ENCODE measurements around the gene TMEM109. TPM values are rescaled to one million over a fixed set of nuclear protein-coding genes. Genes with fewer than 3 reads are reported as not detected.

The TMEM109 gene
- total RNA-seq, 1 donor from 2014 or later, result 7.6 TPM

DNA sequence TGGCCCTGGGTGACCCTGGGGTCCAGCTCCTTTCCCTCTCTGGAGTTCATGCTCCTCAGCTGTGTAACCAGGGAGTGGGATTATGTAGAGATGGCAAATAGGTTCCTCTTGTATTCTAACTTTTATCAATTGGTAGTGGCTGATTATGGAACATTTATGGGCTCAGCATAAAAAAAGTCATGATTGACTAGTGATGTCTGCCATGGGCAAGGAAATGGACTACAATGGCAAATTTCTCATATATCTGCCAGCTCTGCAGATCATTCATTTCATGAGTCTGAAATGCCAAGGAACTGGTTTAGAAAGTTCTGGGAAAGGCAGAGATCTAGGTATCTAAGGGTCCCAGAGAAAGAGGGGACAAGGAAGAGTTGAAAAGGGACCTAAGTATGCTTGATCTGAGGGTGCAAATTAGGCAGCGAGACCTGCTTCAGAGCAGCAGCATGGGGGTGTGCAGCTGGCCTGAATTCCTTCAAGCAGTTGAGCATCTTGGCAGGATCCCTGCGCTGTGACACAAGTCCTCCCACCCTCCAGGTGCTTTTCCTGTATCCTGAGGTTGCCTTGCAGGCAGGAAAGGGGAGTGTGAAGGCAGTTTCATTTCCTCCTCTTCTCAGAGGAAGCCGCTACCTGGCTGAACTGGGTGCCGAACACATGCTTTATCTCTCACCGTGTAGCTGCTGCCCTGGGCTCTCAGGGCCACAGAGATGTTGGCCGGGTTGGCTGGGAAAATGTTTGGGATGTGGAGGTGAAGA is 27.6 kb downstream of the TMEM109 start:
- no peak overlapping the region for H3K4me3 ChIP-seq (ENCODE audit: low read depth, low read length)
- FAIRE-seq (no peak), DNase-seq (ENCODE audit: low read depth) (no peak)
- H3K36me3 ChIP-seq (ENCODE audit: control insufficient read depth, insufficient read depth, low read length), result no peaks in the 10 kb centered on the region
- no peaks in the 10 kb centered on the region for H3K27me3 ChIP-seq (ENCODE audit: control insufficient read depth, insufficient read depth, low read length)
- TF ChIP-seq, protein P1, sequence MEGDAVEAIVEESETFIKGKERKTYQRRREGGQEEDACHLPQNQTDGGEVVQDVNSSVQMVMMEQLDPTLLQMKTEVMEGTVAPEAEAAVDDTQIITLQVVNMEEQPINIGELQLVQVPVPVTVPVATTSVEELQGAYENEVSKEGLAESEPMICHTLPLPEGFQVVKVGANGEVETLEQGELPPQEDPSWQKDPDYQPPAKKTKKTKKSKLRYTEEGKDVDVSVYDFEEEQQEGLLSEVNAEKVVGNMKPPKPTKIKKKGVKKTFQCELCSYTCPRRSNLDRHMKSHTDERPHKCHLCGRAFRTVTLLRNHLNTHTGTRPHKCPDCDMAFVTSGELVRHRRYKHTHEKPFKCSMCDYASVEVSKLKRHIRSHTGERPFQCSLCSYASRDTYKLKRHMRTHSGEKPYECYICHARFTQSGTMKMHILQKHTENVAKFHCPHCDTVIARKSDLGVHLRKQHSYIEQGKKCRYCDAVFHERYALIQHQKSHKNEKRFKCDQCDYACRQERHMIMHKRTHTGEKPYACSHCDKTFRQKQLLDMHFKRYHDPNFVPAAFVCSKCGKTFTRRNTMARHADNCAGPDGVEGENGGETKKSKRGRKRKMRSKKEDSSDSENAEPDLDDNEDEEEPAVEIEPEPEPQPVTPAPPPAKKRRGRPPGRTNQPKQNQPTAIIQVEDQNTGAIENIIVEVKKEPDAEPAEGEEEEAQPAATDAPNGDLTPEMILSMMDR (IDR thresholded peaks at IDR 0.05; ENCODE audit: insufficient read depth, low read length, severe bottlenecking), result no peak

DNA sequence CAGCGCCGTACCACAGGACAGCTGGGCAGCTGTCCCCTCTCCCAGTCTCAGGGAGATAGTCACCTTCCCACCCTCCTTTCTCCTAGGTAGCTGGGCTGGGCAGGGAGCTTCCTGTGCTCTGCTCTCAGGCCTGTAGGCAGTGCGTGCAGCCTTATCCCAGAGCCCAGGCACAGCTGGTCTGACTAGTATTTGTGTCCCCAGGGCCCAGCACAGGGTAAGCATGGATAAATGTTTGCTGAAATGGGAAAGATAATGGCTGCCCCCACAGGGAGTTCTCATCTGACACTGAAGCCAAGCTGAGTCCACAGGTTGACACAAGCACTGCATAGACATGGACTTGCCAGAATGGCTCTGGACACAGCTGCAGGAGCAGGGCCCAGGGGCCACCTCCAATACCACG is 28.3 kb downstream of the TMEM109 start:
- TF ChIP-seq, protein P1 (IDR thresholded peaks at IDR 0.05; ENCODE audit: insufficient read depth, low read length, severe bottlenecking), result no peak
- Histone ChIP-seq H3K27me3 (ENCODE audit: control insufficient read depth, insufficient read depth, low read length) (no peaks in the 10 kb centered on the region), H3K4me3 (ENCODE audit: low read depth, low read length) (no peak overlapping the region), H3K36me3 (ENCODE audit: control insufficient read depth, insufficient read depth, low read length) (no peaks in the 10 kb centered on the region)
- FAIRE-seq, result no peak
- DNase-seq (ENCODE audit: low read depth), result no peak

DNA sequence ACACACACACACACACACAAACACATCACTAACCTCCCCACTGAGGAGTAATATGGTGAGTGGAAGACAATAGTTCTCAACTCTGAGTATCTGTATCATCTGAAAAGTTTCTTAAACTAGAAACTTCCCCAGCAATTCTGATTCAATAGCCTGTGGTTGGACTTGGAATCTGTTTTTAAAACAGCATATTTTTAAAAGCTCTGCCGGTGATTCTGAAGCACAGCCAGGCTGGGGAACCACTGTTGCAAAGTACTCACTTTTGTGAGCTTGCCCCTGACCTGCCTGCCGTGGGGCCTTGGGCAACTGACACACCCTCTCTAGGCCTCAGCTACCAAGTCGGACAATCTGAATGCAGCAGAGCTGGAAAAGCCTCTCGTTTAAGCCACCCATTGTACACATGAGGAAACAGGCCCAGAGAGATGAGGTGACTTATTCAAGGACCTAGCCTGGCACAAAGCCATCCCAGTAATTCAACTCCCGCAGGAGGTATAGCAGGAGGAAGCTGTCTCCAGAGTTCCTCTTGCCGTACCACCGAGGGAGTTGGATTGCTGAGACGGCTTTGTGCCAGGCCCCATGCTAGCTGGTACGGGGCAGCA is 29.1 kb downstream of the TMEM109 start:
- TF ChIP-seq, protein P1 (IDR thresholded peaks at IDR 0.05; ENCODE audit: insufficient read depth, low read length, severe bottlenecking), result no peak
- DNase-seq (ENCODE audit: low read depth), result peak; percentile 92
- FAIRE-seq, result no peak
- H3K36me3 ChIP-seq (ENCODE audit: control insufficient read depth, insufficient read depth, low read length), result no peaks in the 10 kb centered on the region
- no peaks in the 10 kb centered on the region for H3K27me3 ChIP-seq (ENCODE audit: control insufficient read depth, insufficient read depth, low read length)
- no peak overlapping the region for H3K4me3 ChIP-seq (ENCODE audit: low read depth, low read length)

DNA sequence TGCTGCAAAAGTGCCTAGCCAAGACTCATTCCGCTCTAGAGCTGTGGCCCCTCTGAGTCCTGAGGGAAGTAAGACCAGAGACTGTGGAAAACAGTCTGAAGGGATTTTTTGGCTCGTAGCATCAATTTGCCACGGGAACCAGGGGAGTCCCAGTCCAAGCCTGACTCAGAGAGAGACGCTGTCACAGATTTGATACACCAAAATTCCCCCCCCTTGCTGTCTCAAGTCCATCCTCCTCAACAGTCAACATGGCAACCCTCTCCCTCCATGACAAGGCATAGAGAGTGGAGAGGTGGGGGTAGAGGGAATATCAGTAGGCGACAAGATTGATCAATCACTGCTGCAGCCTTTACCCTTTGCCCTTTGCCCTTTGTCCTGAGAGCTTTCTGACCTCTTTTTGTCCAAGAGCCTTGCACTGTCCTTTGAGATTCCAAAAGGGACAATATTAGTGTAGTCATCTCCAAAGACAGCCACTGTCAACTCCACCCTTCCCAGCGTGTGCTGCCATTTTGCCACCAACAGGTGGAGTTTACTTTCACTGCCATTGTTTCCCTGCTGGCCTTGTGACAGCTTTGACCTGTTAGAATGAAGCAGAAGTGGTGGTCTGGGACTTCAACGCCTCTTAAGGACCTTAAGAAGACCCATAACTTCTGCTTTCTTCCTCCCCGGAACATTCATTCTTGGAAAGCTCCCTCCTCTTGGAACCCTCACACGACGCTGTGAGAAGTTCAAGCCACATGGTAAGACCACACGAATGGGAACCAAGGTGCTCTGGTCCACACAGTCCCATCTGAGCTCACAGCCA is 30.7 kb downstream of the TMEM109 start:
- Histone ChIP-seq H3K4me3 (ENCODE audit: low read depth, low read length) (no peak overlapping the region), H3K27me3 (ENCODE audit: control insufficient read depth, insufficient read depth, low read length) (no peaks in the 10 kb centered on the region), H3K36me3 (ENCODE audit: control insufficient read depth, insufficient read depth, low read length) (no peaks in the 10 kb centered on the region)
- DNase-seq (ENCODE audit: low read depth) (no peak), FAIRE-seq (no peak)
- TF ChIP-seq, protein P1 (IDR thresholded peaks at IDR 0.05; ENCODE audit: insufficient read depth, low read length, severe bottlenecking), result peak; percentile 33

DNA sequence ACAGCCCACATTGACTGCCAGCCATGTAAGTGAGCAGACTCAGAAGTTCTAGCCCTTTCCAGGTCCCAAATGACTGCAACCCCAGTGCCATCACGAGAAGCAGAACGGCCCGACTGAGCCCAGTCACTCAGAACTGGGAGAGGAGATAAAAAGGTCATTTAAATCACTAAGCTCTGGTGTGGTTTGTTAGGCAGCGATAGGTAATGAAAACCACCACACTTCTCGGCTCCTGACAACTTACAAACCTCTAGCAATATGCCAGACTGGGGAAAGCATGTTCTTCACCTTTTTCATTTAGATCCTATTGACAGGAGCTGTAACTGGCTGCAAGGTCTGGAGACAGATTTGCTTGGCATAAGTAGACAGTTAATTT is 31.3 kb downstream of the TMEM109 start:
- FAIRE-seq, result no peak

More for the DNA sequence above, 31.3 kb downstream of the TMEM109 start:
- H3K36me3 ChIP-seq (ENCODE audit: control insufficient read depth, insufficient read depth, low read length), result no peaks in the 10 kb centered on the region
- H3K4me3 ChIP-seq (ENCODE audit: low read depth, low read length), result no peak overlapping the region
- DNase-seq (ENCODE audit: low read depth), result no peak
- TF ChIP-seq, protein P1 (IDR thresholded peaks at IDR 0.05; ENCODE audit: insufficient read depth, low read length, severe bottlenecking), result no peak
- no peaks in the 10 kb centered on the region for H3K27me3 ChIP-seq (ENCODE audit: control insufficient read depth, insufficient read depth, low read length)

All from bronchial epithelial cell (primary cell).